Measurements from ENCODE around the gene FAM120B. TPM values are rescaled to one million over a fixed set of nuclear protein-coding genes. Genes with fewer than 3 reads are reported as not detected.

FAM120B gene
- polyA plus RNA-seq, 1 experiment: 8.8 TPM

DNA sequence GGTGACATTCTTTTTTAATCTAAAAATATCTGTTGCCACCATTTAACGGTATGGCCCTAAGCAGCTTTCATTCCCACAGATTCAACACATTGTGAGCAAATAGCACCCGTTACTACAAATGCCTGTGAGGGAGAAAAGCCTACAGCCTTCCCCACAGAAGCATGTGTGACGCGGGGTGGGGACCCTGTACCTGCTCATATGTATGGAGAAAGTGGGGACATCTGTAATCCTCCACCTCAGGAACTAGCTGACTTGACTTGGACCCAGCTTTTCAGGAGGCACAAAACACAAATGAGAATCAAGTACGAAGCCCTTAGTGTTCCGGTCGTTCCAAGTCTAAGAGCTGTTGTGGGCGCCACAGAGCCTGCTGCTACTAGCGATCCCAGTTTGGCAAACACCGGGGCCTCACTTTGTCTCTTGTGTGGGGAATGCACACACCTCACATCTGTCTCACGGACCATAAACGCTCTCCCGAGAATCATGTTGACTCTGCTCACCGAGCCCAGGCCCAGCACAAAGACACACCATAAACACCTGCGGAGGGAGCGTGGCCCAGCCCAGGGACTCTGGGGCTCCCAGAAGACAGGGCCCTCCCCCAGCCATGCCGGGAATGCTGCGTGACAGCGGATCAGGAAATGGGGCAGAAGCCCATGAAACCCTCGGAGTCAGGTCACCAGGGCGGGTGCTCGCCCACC lies 37.3 kb upstream of the FAM120B start:
- H3K27me3 ChIP-seq (ENCODE audit: control insufficient read depth, insufficient read depth, low read length): no peaks in the 10 kb centered on the region
- TF ChIP-seq, protein P1, sequence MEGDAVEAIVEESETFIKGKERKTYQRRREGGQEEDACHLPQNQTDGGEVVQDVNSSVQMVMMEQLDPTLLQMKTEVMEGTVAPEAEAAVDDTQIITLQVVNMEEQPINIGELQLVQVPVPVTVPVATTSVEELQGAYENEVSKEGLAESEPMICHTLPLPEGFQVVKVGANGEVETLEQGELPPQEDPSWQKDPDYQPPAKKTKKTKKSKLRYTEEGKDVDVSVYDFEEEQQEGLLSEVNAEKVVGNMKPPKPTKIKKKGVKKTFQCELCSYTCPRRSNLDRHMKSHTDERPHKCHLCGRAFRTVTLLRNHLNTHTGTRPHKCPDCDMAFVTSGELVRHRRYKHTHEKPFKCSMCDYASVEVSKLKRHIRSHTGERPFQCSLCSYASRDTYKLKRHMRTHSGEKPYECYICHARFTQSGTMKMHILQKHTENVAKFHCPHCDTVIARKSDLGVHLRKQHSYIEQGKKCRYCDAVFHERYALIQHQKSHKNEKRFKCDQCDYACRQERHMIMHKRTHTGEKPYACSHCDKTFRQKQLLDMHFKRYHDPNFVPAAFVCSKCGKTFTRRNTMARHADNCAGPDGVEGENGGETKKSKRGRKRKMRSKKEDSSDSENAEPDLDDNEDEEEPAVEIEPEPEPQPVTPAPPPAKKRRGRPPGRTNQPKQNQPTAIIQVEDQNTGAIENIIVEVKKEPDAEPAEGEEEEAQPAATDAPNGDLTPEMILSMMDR (IDR thresholded peaks at IDR 0.05; ENCODE audit: insufficient read depth, low read depth, low read length): no peak
- CTCF ChIA-PET: interaction anchor here (0.7 kb wide), 1 partner anchor 9 kb away, joined by 3 read pairs; no protein-coding TSS in a partner anchor
- no peaks in the 10 kb centered on the region for H3K36me3 ChIP-seq (ENCODE audit: control insufficient read depth, insufficient read depth, low read length)
- no peak overlapping the region for H3K4me3 ChIP-seq (ENCODE audit: low read depth, low read length)
- POLR2A ChIA-PET: no interaction called here
- no peak for DNase-seq (ENCODE audit: low read depth)

DNA sequence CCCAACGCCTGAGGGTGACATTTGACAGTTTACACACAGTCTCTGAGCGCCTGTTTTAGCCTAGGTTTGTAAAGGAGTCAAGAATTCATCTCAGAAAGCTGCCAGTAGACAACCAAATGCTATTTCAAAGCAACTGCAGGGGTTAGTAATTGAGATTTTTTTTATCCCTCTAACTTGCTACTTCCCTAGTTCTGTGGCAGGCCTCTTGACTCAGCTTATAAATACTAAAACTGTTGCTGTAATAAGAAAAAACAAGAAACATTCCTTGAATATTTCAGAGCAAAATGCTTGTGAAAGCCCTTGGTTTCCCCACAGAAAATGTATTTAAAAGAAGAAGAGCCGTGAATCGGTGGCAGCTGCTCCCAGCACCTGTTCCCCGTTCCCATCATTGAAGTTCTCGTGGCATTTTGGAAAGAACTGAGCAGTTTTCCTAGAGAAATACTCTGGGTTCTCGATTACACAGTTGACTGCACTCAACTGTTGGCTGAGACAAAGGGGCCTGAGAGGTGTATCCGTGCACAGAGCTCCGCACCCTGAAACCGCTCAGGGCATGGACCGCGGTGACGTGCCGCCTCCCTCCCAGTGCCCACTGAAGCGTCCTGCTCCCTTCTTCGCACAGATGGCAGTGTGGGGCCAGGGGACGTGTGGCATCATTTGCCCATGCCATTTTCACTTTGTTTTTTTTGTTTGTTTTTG lies 36.6 kb upstream of the FAM120B start:
- H3K4me3 ChIP-seq (ENCODE audit: low read depth, low read length): no peak overlapping the region
- TF ChIP-seq, protein P1 (IDR thresholded peaks at IDR 0.05; ENCODE audit: insufficient read depth, low read depth, low read length): no peak
- peak; percentile 20 for DNase-seq (ENCODE audit: low read depth)
- H3K36me3 ChIP-seq (ENCODE audit: control insufficient read depth, insufficient read depth, low read length): no peaks in the 10 kb centered on the region
- no peaks in the 10 kb centered on the region for H3K27me3 ChIP-seq (ENCODE audit: control insufficient read depth, insufficient read depth, low read length)
- ChIA-PET POLR2A (no interaction called here), CTCF (interaction anchor here (0.7 kb wide), 2 partner anchors 9 to 1447 kb away, joined by 3 read pairs; no protein-coding TSS in a partner anchor)

DNA sequence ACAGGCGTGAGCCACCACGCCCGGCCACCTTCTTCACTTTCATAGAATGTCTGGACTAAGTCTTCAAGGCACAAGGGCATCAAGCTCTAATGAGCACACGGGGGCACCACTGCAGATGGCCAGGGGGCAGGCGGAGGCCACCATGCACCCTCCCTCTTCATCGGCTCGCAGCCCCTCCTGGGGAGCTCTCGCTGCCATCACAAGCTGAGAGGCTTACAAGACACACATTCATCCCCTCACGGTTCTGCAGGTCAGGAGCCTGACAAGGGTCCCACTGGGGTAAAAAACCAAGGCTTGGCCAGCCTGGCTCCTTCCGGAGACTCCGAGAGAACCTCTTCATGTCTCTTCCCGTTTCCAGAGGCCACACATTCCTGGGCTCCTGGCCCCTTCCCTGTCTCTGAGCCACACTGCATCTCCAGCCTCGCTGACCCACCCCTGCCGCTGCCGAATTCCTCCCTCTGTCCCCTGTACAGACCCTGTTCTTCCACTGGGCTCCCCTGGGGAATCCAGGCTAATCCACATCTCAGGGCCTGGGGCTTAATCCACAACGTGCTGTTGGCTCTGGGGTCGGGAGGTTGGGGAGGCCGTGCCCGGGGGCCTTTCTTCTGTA lies 35.5 kb upstream of the FAM120B start:
- DNase-seq (ENCODE audit: low read depth): no peak
- ChIA-PET CTCF (no interaction called here), POLR2A (no interaction called here)
- Histone ChIP-seq H3K4me3 (ENCODE audit: low read depth, low read length) (no peak overlapping the region), H3K36me3 (ENCODE audit: control insufficient read depth, insufficient read depth, low read length) (no peaks in the 10 kb centered on the region), H3K27me3 (ENCODE audit: control insufficient read depth, insufficient read depth, low read length) (no peaks in the 10 kb centered on the region)
- TF ChIP-seq, protein P1 (IDR thresholded peaks at IDR 0.05; ENCODE audit: insufficient read depth, low read depth, low read length): no peak

DNA sequence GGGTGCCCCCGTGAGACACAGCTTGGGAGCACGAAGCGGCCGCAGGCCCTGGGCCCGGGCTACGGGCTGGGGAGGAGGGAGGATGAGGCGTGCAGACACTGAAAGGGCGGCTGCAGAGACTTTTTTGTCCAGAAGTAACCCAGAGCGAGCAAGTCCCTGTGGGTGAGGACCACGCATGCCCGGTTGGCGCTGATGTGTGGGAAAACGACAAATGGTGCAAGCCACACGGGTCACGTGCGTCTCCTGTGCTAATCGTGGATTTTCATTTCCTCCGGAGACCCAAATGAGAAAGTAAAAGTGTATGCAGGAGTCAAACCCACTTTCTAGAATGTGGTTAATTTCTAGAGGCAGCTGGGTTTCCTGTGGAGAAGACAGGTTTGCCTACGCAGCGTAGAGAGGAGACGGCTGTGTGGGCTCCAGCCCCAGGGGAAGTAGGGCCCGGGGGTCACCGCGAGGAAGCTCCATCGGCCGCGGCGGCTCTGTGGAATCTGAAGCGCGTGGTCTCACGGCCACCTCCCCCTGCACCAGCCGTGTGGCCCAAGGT lies 34.7 kb upstream of the FAM120B start:
- H3K4me3 ChIP-seq (ENCODE audit: low read depth, low read length): no peak overlapping the region
- TF ChIP-seq, protein P1 (IDR thresholded peaks at IDR 0.05; ENCODE audit: insufficient read depth, low read depth, low read length): no peak
- no peaks in the 10 kb centered on the region for H3K36me3 ChIP-seq (ENCODE audit: control insufficient read depth, insufficient read depth, low read length)
- no peak for DNase-seq (ENCODE audit: low read depth)
- ChIA-PET POLR2A (no interaction called here), CTCF (no interaction called here)
- H3K27me3 ChIP-seq (ENCODE audit: control insufficient read depth, insufficient read depth, low read length): peaks cover 1% of the 10 kb centered on the region; the same call in 1 of the 2 replicates
